AG09309 (cell line): ENCODE data around the gene SIVA1.
"Not testable (repeated sequence)": the region's sequence is repeated elsewhere in the genome, so short reads cannot be mapped to it uniquely, and the experiment has no call there.

Experiments
- DNase-seq: peaks from one replicate; pipeline ENCODE4 v3.0.0-alpha.2; 2010; ENCODE audit warnings: low read depth
- H3K4me3 ChIP-seq: 2 replicates; pipeline ENCODE4 v1.5.1; 2011; ENCODE audit warnings: mild to moderate bottlenecking, low read depth, low read length, moderate library complexity; ENCODE audit not compliant: control insufficient read depth
- CTCF ChIP-seq: IDR thresholded peaks from 2 replicates; pipeline ENCODE4 v1.5.1; 2011; ENCODE audit warnings: mild to moderate bottlenecking, low read depth, low read length, inconsistent platforms; ENCODE audit not compliant: insufficient read depth, control insufficient read depth; ENCODE audit errors: missing control alignments

Gene SIVA1

GRCh38 chr14:104746071-104746545 is 6.8 kb upstream of the SIVA1 start:
- no peak overlapping the region for H3K4me3 ChIP-seq
- TF ChIP-seq CTCF = no peak
- DNase-seq = no peak

GRCh38 chr14:104746934-104747481 is 5.9 kb upstream of the SIVA1 start:
- no peak overlapping the region for H3K4me3 ChIP-seq
- TF ChIP-seq CTCF = no peak
- no peak for DNase-seq

GRCh38 chr14:104747876-104748275 is 5.1 kb upstream of the SIVA1 start:
- no peak overlapping the region for H3K4me3 ChIP-seq
- TF ChIP-seq CTCF = no peak
- no peak for DNase-seq

- DNase-seq = peak; percentile 13
- TF ChIP-seq CTCF = no peak
- no peak overlapping the region for H3K4me3 ChIP-seq
These were observed 3.8 kb upstream of the SIVA1 start for GRCh38 chr14:104749111-104749649.

- no peak overlapping the region for H3K4me3 ChIP-seq
- DNase-seq = peak; percentile 17
- no peak for TF ChIP-seq CTCF
These were observed 2.7 kb upstream of the SIVA1 start for GRCh38 chr14:104750056-104750752.

GRCh38 chr14:104750753-104751057 is 2.2 kb upstream of the SIVA1 start:
- H3K4me3 ChIP-seq, DNase-seq: not testable (repeated sequence)
